ENCODE data around the gene ZDHHC5. TPM values are rescaled to one million over a fixed set of nuclear protein-coding genes. Genes with fewer than 3 reads are reported as not detected.

The ZDHHC5 gene
- total and polyA plus RNA-seq, 2 of the 13 experiments (the other 11 are each of a cell fraction or from before 2014, with no cell fraction given): 26.6 to 34.0 TPM

GRCh38 chr11:57626895-57627294 lies 41.0 kb upstream of the ZDHHC5 start (continued):
- TF ChIP-seq GTF3A (CRISPR knock-in tag; conservative IDR thresholded peaks at IDR 0.05) (no peak), HDAC1 (CRISPR knock-in tag; IDR thresholded peaks at IDR 0.05) (no peak), ZBTB14 (CRISPR knock-in tag; IDR thresholded peaks at IDR 0.05) (no peak), NR1H2 (CRISPR knock-in tag; IDR thresholded peaks at IDR 0.05; ENCODE audit: borderline replicate concordance, low read depth) (no peak), AKNA (CRISPR knock-in tag; IDR thresholded peaks at IDR 0.05; ENCODE audit: borderline replicate concordance) (no peak), SALL2 (CRISPR knock-in tag; IDR thresholded peaks at IDR 0.05) (no peak)

- in situ Hi-C loops (cut with HindIII; ENCODE audit: extremely low pct_ligation_motif_present, low pct_unique_long_range_greater_than_20kb): no loop called here
- 0% methylated on average over 2 of the region's 2 CpGs for WGBS (ENCODE audit: low lambda C conversion rate)
- Histone ChIP-seq H4K20me1 (ENCODE audit: insufficient read depth, low read length) (no peaks in the 10 kb centered on the region), H2AFZ (ENCODE audit: low read length) (no peak overlapping the region), H3K4me2 (ENCODE audit: low read depth, low read length) (no peak overlapping the region), H3K79me2 (ENCODE audit: insufficient read depth, low read length) (no peaks in the 10 kb centered on the region), H3K9me3 (ENCODE audit: low read length) (no peaks in the 10 kb centered on the region), H3K9ac (ENCODE audit: insufficient read depth, low read depth, low read length) (no peak overlapping the region), H3K27me3 (ENCODE audit: control insufficient read depth in 1 of 2, insufficient read depth in 2 of 2, low read length in 2 of 2) (no peaks in the 10 kb centered on the region; a peak in 1 of 5 replicates), H3K4me1 (ENCODE audit: insufficient read depth, low read length) (peaks cover 23% of the 10 kb centered on the region), H3K36me3 (replicated peaks in 1 of 2; ENCODE audit: control insufficient read depth in 1 of 2, insufficient read depth in 2 of 2, low read length in 2 of 2) (no peaks in the 10 kb centered on the region), H3K4me3 (replicated peaks in 1 of 3; ENCODE audit: insufficient read depth in 1 of 3, low read depth in 2 of 3, low read length in 3 of 3) (no peak overlapping the region), H3K27ac (ENCODE audit: extremely low read length, insufficient read depth, low read length) (no peak overlapping the region)
- no peak for ATAC-seq
- POLR2A ChIA-PET: no interaction called here
- CTCF ChIA-PET (ENCODE audit: low intra/inter-chr PET ratio, low total read pairs): no interaction called here
- BruUV-seq (replicated peaks): no TSS peak
- DNase-seq (ENCODE audit: low spot score): no peak
- FAIRE-seq: no peak
- intact Hi-C loops (cut with micrococcal nuclease; ENCODE audit: unreplicated experiment): loop anchor here (5.0 kb wide), 1 partner anchor 33 kb away; the partner anchor contains the start of gene SERPING1
- no peak for TF ChIP-seq ZNF878 (CRISPR knock-in tag; IDR thresholded peaks at IDR 0.05)
- no peak for TF ChIP-seq IRF9 (CRISPR knock-in tag; IDR thresholded peaks at IDR 0.05; ENCODE audit: borderline replicate concordance)
- no peak for TF ChIP-seq ARHGAP35 (CRISPR knock-in tag; IDR thresholded peaks at IDR 0.05; ENCODE audit: borderline replicate concordance)
- no peak for TF ChIP-seq DMTF1 (CRISPR knock-in tag; IDR thresholded peaks at IDR 0.05)
- no peak for TF ChIP-seq ZGPAT (CRISPR knock-in tag; IDR thresholded peaks at IDR 0.05)
- no peak for TF ChIP-seq ZNF282 (IDR thresholded peaks at IDR 0.05; ENCODE audit: partially characterized antibody)
These were observed 37.7 kb upstream of the ZDHHC5 start for GRCh38 chr11:57630171-57630570.
